Type B pancreatic cell (in vitro differentiated cells): ENCODE results near the gene INO80D. TPM values are rescaled to one million over a fixed set of nuclear protein-coding genes. Genes with fewer than 3 reads are reported as not detected.
"Not testable (repeated sequence)": the region's sequence is repeated elsewhere in the genome, so short reads cannot be mapped to it uniquely, and the experiment has no call there.

Experiments used
- DNase-seq: peaks from one replicate; pipeline ENCODE4 v3.0.0; 2021; ENCODE audit warnings: mixed read lengths; ENCODE audit not compliant: unreplicated experiment; ENCODE audit errors: extremely low spot score
- H3K27ac Mint-ChIP-seq: 2 replicates; pipeline ENCODE4 v1.8.0; 2021; ENCODE audit warnings: mild to moderate bottlenecking, mixed read lengths
- H3K27me3 Mint-ChIP-seq: 2 replicates; pipeline ENCODE4 v1.8.0; 2021; ENCODE audit warnings: mixed read lengths
- H3K36me3 Mint-ChIP-seq: 2 replicates; pipeline ENCODE4 v1.8.0; 2021; ENCODE audit warnings: mixed read lengths
- H3K4me1 Mint-ChIP-seq: one replicate; pipeline ENCODE4 v1.8.0; 2021; ENCODE audit warnings: mixed read lengths; ENCODE audit not compliant: unreplicated experiment
- H3K4me3 Mint-ChIP-seq: 2 replicates; pipeline ENCODE4 v1.8.0; 2021; ENCODE audit warnings: mild to moderate bottlenecking, mixed read lengths
- H3K9me3 Mint-ChIP-seq: 2 replicates; pipeline ENCODE4 v1.8.0; 2021; ENCODE audit warnings: mixed read lengths
- CTCF ChIP-seq: fragments of 200-600 bp; sonication (generic); conservative IDR thresholded peaks from 2 replicates; pipeline ENCODE4 v1.5.0; 2021; ENCODE audit warnings: antibody characterized with exemption, mild to moderate bottlenecking
- long read RNA-seq: library from polyadenylated mRNA; unstranded; transcript quantifications from one replicate; pipeline ENCODE4 v2.0.0, GENCODE V29; 2020
- total RNA-seq: library from RNA; stranded (reverse); gene quantifications from 2 replicates; pipeline ENCODE4 v1.2.1, GENCODE V29; 2021; ENCODE audit warnings: low replicate concordance

INO80D gene
- 20.4 and 21.0 TPM in 2 replicates for total RNA-seq
- long read RNA-seq, partial matches to known transcripts = 10 of 26 reads
- long read RNA-seq, other reads (novel, unspliced or antisense) = 16 of 26 reads

- H3K4me3 Mint-ChIP-seq = peak within 1 kb of the TSS; percentile 99
- peak; percentile 67 for TF ChIP-seq CTCF
- H3K36me3 Mint-ChIP-seq = peaks cover 8% of the 10 kb centered on the region
- no peaks in the 10 kb centered on the region for H3K9me3 Mint-ChIP-seq
- no peaks in the 10 kb centered on the region for H3K27me3 Mint-ChIP-seq
- peak within 1 kb of the TSS; percentile 100 for H3K27ac Mint-ChIP-seq
- DNase-seq = peak; percentile 80
- peaks cover 26% of the 10 kb centered on the region for H3K4me1 Mint-ChIP-seq
These were observed at the start of gene INO80D for GRCh38 chr2:206085742-206086445. INO80D (minus strand) TSS chr2:206086174; CDS start chr2:206063016, 23,158 bp downstream.

GRCh38 chr2:206127656-206128055, 41.7 kb upstream of the INO80D start:
- Mint-ChIP-seq H3K27ac (no peak overlapping the region), H3K27me3 (no peaks in the 10 kb centered on the region), H3K36me3 (peaks cover 19% of the 10 kb centered on the region), H3K4me1 (no peaks in the 10 kb centered on the region), H3K9me3 (no peaks in the 10 kb centered on the region), H3K4me3 (no peak overlapping the region)
- no peak for TF ChIP-seq CTCF
- no peak for DNase-seq

GRCh38 chr2:206125901-206126300, 39.9 kb upstream of the INO80D start:
- no peaks in the 10 kb centered on the region for H3K4me1 Mint-ChIP-seq
- DNase-seq = no peak
- peaks cover 28% of the 10 kb centered on the region for H3K36me3 Mint-ChIP-seq
- no peak for TF ChIP-seq CTCF
- H3K4me3 Mint-ChIP-seq = no peak overlapping the region
- H3K27me3 Mint-ChIP-seq = no peaks in the 10 kb centered on the region
- no peak overlapping the region for H3K27ac Mint-ChIP-seq
- no peaks in the 10 kb centered on the region for H3K9me3 Mint-ChIP-seq

GRCh38 chr2:206122569-206122968, 36.6 kb upstream of the INO80D start:
- not testable (repeated sequence) for H3K27ac Mint-ChIP-seq, DNase-seq, H3K27me3 Mint-ChIP-seq, H3K4me3 Mint-ChIP-seq, H3K9me3 Mint-ChIP-seq, H3K4me1 Mint-ChIP-seq
- H3K36me3 Mint-ChIP-seq = peaks cover 32% of the 10 kb centered on the region

GRCh38 chr2:206116278-206116677, 30.3 kb upstream of the INO80D start:
- Mint-ChIP-seq H3K27me3 (no peaks in the 10 kb centered on the region), H3K4me3 (no peak overlapping the region), H3K27ac (no peak overlapping the region), H3K4me1 (no peaks in the 10 kb centered on the region), H3K9me3 (no peaks in the 10 kb centered on the region), H3K36me3 (peaks cover 40% of the 10 kb centered on the region)
- no peak for TF ChIP-seq CTCF
- no peak for DNase-seq

- peaks cover 28% of the 10 kb centered on the region for H3K36me3 Mint-ChIP-seq
- H3K27me3 Mint-ChIP-seq = no peaks in the 10 kb centered on the region
- H3K4me3 Mint-ChIP-seq = no peak overlapping the region
- H3K27ac Mint-ChIP-seq = no peak overlapping the region
- no peaks in the 10 kb centered on the region for H3K4me1 Mint-ChIP-seq
- DNase-seq = no peak
- TF ChIP-seq CTCF = no peak
- no peaks in the 10 kb centered on the region for H3K9me3 Mint-ChIP-seq
These were observed 29.1 kb upstream of the INO80D start for GRCh38 chr2:206115026-206115578.
